Endothelial cell of umbilical vein (primary cell): ENCODE measurements around the gene OGT. TPM values are rescaled to one million over a fixed set of nuclear protein-coding genes. Genes with fewer than 3 reads are reported as not detected.

Source experiments
- BruUV-seq: library from RNA; stranded (reverse); fragments of 400-500 nt; replicated peaks from 2 replicates; lab custom pipeline; 2021; lab: Mats Ljungman, UMichigan
- CTCF ChIA-PET: fragments of 300-600, 350-600 bp; sonication (Branson Sonifier 250); formaldehyde crosslinking; loops from one replicate; lab custom pipeline; 2021; ENCODE audit warnings: antibody characterized with exemption, inconsistent platforms; lab: Charles Lee
- POLR2A ChIA-PET: fragments of 300-600, 350-600 bp; sonication (Branson Sonifier 250); formaldehyde crosslinking; loops from one replicate; lab custom pipeline; 2021; ENCODE audit warnings: antibody characterized with exemption, inconsistent platforms; lab: Charles Lee
- DNase-seq: peaks from one replicate; pipeline ENCODE4 v3.0.0-alpha.2; 2011; ENCODE audit warnings: low read depth, low spot score
- FAIRE-seq: peaks from 2 replicates; lab custom pipeline; 2011; peaks lifted over from hg19 to GRCh38; lab: Jason Lieb, UNC
- H2AFZ ChIP-seq: 2 replicates; pipeline ENCODE4 v1.6.0; 2012; ENCODE audit warnings: low read depth, low read length, control low read depth, inconsistent platforms
- H3K27ac ChIP-seq: 2 replicates; pipeline ENCODE4 v1.5.1; 2011; ENCODE audit warnings: low read depth, mild to moderate bottlenecking, control low read depth, low read length, moderate library complexity; ENCODE audit not compliant: insufficient read depth
- H3K27me3 ChIP-seq, 2 experiments: 2 replicates each; pipeline versions ENCODE4 v1.6.0 to v1.6.1; 2011; ENCODE audit warnings: low read length in 2 of 2, mixed read lengths in 1 of 2; ENCODE audit not compliant: control insufficient read depth in 2 of 2, insufficient read depth in 2 of 2
- H3K36me3 ChIP-seq, 2 experiments: 2 replicates in 1 of 2; 3 replicates in 1 of 2; pipeline ENCODE4 v1.5.1; 2011; ENCODE audit warnings: low read length in 2 of 2, mild to moderate bottlenecking in 1 of 2, moderate library complexity in 1 of 2; ENCODE audit not compliant: control insufficient read depth in 2 of 2, insufficient read depth in 2 of 2; ENCODE audit errors: extremely low read depth in 1 of 2
- H3K4me1 ChIP-seq: 3 replicates; pipeline ENCODE4 v1.5.1; 2011; ENCODE audit warnings: mild to moderate bottlenecking, low read length; ENCODE audit not compliant: control insufficient read depth, insufficient read depth; ENCODE audit errors: extremely low read depth
- H3K4me2 ChIP-seq: 2 replicates; pipeline ENCODE4 v1.6.1; 2011; ENCODE audit warnings: low read length, control low read depth, mixed read lengths; ENCODE audit not compliant: insufficient read depth
- H3K4me3 ChIP-seq, 3 experiments: fragments of 200-600 bp in 1 of 3; sonication (generic), shearing (Covaris generic) in 1 of 3; replicated peaks in 1 of 3; 2 replicates each; pipeline ENCODE4 v1.5.1; 2011 to 2016; ENCODE audit warnings: control low read depth in 3 of 3, low read length in 3 of 3, mild to moderate bottlenecking in 2 of 3, inconsistent platforms in 1 of 3, low read depth in 1 of 3, moderate library complexity in 1 of 3; ENCODE audit not compliant: insufficient read depth in 1 of 3
- H3K79me2 ChIP-seq: 2 replicates; pipeline ENCODE4 v1.6.0; 2012; ENCODE audit warnings: low read length, inconsistent platforms; ENCODE audit not compliant: control insufficient read depth, insufficient read depth
- H3K9ac ChIP-seq: replicated peaks from 2 replicates; pipeline ENCODE3; 2011; ENCODE audit warnings: low read length, control low read depth; ENCODE audit not compliant: insufficient read depth; ENCODE audit errors: extremely low read depth
- H3K9me1 ChIP-seq: replicated peaks from 3 replicates; pipeline ENCODE4 v1.6.0; 2011; ENCODE audit warnings: mild to moderate bottlenecking, low read length; ENCODE audit not compliant: control insufficient read depth, insufficient read depth; ENCODE audit errors: extremely low read depth
- H3K9me3 ChIP-seq: replicated peaks from 2 replicates; pipeline ENCODE4 v1.5.1; 2012; ENCODE audit warnings: low read length, inconsistent platforms; ENCODE audit not compliant: control insufficient read depth, insufficient read depth
- H4K20me1 ChIP-seq: replicated peaks from 2 replicates; pipeline ENCODE3; 2011; ENCODE audit warnings: mild to moderate bottlenecking, low read length; ENCODE audit not compliant: control insufficient read depth, insufficient read depth; ENCODE audit errors: extremely low read depth
- CTCF ChIP-seq, 2 donors: IDR thresholded peaks; 1 replicate in 1 of 2; 2 replicates in 1 of 2; pipeline ENCODE4 v1.5.1; 2011; ENCODE audit warnings: low read length in 2 of 2, mild to moderate bottlenecking in 2 of 2, moderate library complexity in 2 of 2, control low read depth in 1 of 2, inconsistent platforms in 1 of 2, low read depth in 1 of 2; ENCODE audit not compliant: insufficient read depth in 1 of 2; ENCODE audit errors: extremely low read depth in 1 of 2
- EZH2 ChIP-seq: IDR thresholded peaks from 2 replicates; pipeline ENCODE4 v1.6.1; 2012; ENCODE audit warnings: borderline replicate concordance, low read depth, mild to moderate bottlenecking, moderate library complexity, low read length, inconsistent platforms; ENCODE audit not compliant: severe bottlenecking
- FOS ChIP-seq: IDR thresholded peaks from 2 replicates; pipeline ENCODE4 v1.6.1; 2011; ENCODE audit warnings: mild to moderate bottlenecking, low read length, moderate library complexity, borderline replicate concordance; ENCODE audit not compliant: insufficient read depth
- GATA2 ChIP-seq: IDR thresholded peaks from 2 replicates; pipeline ENCODE4 v1.7.0; 2011; ENCODE audit warnings: low read depth, mild to moderate bottlenecking, moderate library complexity, mixed read lengths, low read length; ENCODE audit not compliant: insufficient read length, insufficient read depth
- JUN ChIP-seq: IDR thresholded peaks from 2 replicates; pipeline ENCODE4 v1.6.1; 2011; ENCODE audit warnings: borderline replicate concordance, low read depth; ENCODE audit not compliant: insufficient read length, insufficient read depth
- MAX ChIP-seq: IDR thresholded peaks from 2 replicates; pipeline ENCODE4 v1.6.1; 2011; ENCODE audit not compliant: insufficient read depth, insufficient read length
- MYC ChIP-seq: IDR thresholded peaks from one replicate; pipeline ENCODE4 v1.6.1; 2011; ENCODE audit warnings: mild to moderate bottlenecking, low read depth, low read length
- POLR2A ChIP-seq: IDR thresholded peaks from 2 replicates; pipeline ENCODE4 v1.6.1; 2012; ENCODE audit warnings: low read depth, mild to moderate bottlenecking, control low read depth, low read length
- POLR2AphosphoS5 ChIP-seq: IDR thresholded peaks from 2 replicates; pipeline ENCODE4 v1.6.1; 2012; ENCODE audit warnings: low read depth, mild to moderate bottlenecking, control low read depth, low read length, moderate library complexity; ENCODE audit not compliant: insufficient read depth
- dilution Hi-C: fragments of 300-500 bp; cut with MboI; formaldehyde crosslinking; loops from one replicate; pipeline ENCODE4 v1.15.0; 2019; ENCODE audit warnings: low sequenced_read_pairs; ENCODE audit not compliant: extremely low pct_ligation_motif_present
- intact Hi-C: fragments of 100-400 bp; cut with micrococcal nuclease; formaldehyde crosslinking; loops from one replicate; pipeline ENCODE4 v1.10.0; 2022
- polyA plus RNA-seq, 4 experiments: library from polyadenylated mRNA; depleted of rRNA in 3 of 4; stranded (reverse) in 3 of 4; unstranded in 1 of 4; fragments of >200 nt; gene quantifications; 2 replicates each; pipeline versions ENCODE4 v1.2.1 to v1.2.3, GENCODE V29; 2011 to 2012; ENCODE audit warnings: missing spikeins in 1 of 4
- total RNA-seq: library from RNA; stranded (reverse); gene quantifications from 2 replicates; pipeline ENCODE4 v1.2.3, GENCODE V29; 2021

The OGT gene
- total and polyA plus RNA-seq, 2 donors (not counting 3 experiments of a cell fraction or from before 2014, with no cell fraction given): 129 to 141 TPM

GRCh38 chrX:71549986-71550385 lies 17.1 kb downstream of the OGT start:
- no peaks in the 10 kb centered on the region for H3K4me1 ChIP-seq
- H3K4me3 ChIP-seq: no peak overlapping the region
- no peak overlapping the region for H3K4me2 ChIP-seq
- POLR2A ChIA-PET: no interaction called here
- H3K9ac ChIP-seq: no peak overlapping the region
- no peak for FAIRE-seq
- H3K27me3 ChIP-seq: no peaks in the 10 kb centered on the region
- H3K36me3 ChIP-seq: peaks cover 8 to 13% of the 10 kb centered on the region in 2 experiments
- BruUV-seq: no TSS peak
- dilution Hi-C loops: no loop called here
- no peak overlapping the region for H3K27ac ChIP-seq
- CTCF ChIA-PET: interaction anchor here (1.2 kb wide), 1 partner anchor 16 kb away, joined by 4 read pairs; no protein-coding TSS in a partner anchor
- H3K9me1 ChIP-seq: peaks cover 2% of the 10 kb centered on the region
- no peaks in the 10 kb centered on the region for H3K9me3 ChIP-seq
- H2AFZ ChIP-seq: no peak overlapping the region
- peaks cover 46% of the 10 kb centered on the region for H3K79me2 ChIP-seq
- no peak for TF ChIP-seq CTCF (IDR thresholded peaks at IDR 0.05; ENCODE audit: extremely low read depth in 1 of 2, insufficient read depth in 1 of 2, low read depth in 1 of 2, low read length in 2 of 2)
- TF ChIP-seq POLR2AphosphoS5: no peak
- no peak for TF ChIP-seq MAX
- TF ChIP-seq GATA2: no peak
- TF ChIP-seq MYC: no peak
- no peak for TF ChIP-seq FOS
- TF ChIP-seq POLR2A: no peak
- no peak for TF ChIP-seq EZH2
- TF ChIP-seq JUN: no peak
- H4K20me1 ChIP-seq: no peaks in the 10 kb centered on the region
- intact Hi-C loops: no loop called here
- DNase-seq: no peak
